HepG2 (cell line): ENCODE data around the gene NFKBIZ.

Experiments used
- BRD4 ChIP-seq: sonication (generic); formaldehyde crosslinking; IDR thresholded peaks from 2 replicates; pipeline ENCODE4 v1.4.0; 2020; ENCODE audit warnings: missing genetic modification reagents
- CTCF ChIP-seq: sonication (generic); formaldehyde crosslinking; IDR thresholded peaks from 2 replicates; pipeline ENCODE4 v1.5.0; 2020; ENCODE audit warnings: mild to moderate bottlenecking, missing genetic modification reagents, moderate library complexity
- FOXC1 ChIP-seq: sonication (generic); formaldehyde crosslinking; IDR thresholded peaks from 2 replicates; pipeline ENCODE4 v1.8.0; 2022; ENCODE audit warnings: mild to moderate bottlenecking, missing genetic modification reagents, borderline replicate concordance
- HNRNPUL1 ChIP-seq: fragments of 200-400 bp; formaldehyde crosslinking; IDR thresholded peaks from 2 replicates; pipeline ENCODE4 v1.6.1; 2017; ENCODE audit warnings: low read depth, mild to moderate bottlenecking, low read length, moderate library complexity
- NR2F6 ChIP-seq, 2 experiments: IDR thresholded peaks; 2 replicates each; pipeline ENCODE4 v1.6.1; 2016; ENCODE audit warnings: antibody characterized with exemption in 1 of 2, mild to moderate bottlenecking in 1 of 2
- REST ChIP-seq, 2 experiments: IDR thresholded peaks; 2 replicates each; pipeline ENCODE4 v1.6.1; 2011 to 2012; ENCODE audit warnings: low read length in 2 of 2, borderline replicate concordance in 1 of 2, low read depth in 1 of 2, mild to moderate bottlenecking in 1 of 2, moderate library complexity in 1 of 2
- ZNF30 ChIP-seq: sonication (generic); formaldehyde crosslinking; IDR thresholded peaks from 2 replicates; pipeline ENCODE4 v1.5.0; 2020; ENCODE audit warnings: mild to moderate bottlenecking, missing genetic modification reagents

- TF ChIP-seq NR2F6 (IDR thresholded peaks at IDR 0.05) (no peak), NR2F6 (CRISPR knock-in tag; IDR thresholded peaks at IDR 0.05) (peak; percentile 45; the same call in 1 of the 2 replicates), CTCF (no peak), BRD4 (CRISPR knock-in tag) (peak; percentile 69; the same call in 1 of the 2 replicates), HNRNPUL1 (no peak; the same call in 1 of the 2 replicates), FOXC1 (0 out of 2 replicates have a peak, but pooled peaks have one; percentile 73), REST (IDR thresholded peaks at IDR 0.05; ENCODE audit: borderline replicate concordance in 1 of 2, low read depth in 1 of 2, low read length in 2 of 2) (peak in 1 of 2 experiments; percentile 83; a peak in 2 of 4 replicates), ZNF30 (CRISPR knock-in tag) (no peak)
Measured at GRCh38 chr3:101848754-101849713, at the start of gene NFKBIZ.
